Measurements from ENCODE around the gene SPOCD1.

- TF ChIP-seq NFIC (IDR thresholded peaks at IDR 0.05), result no peak
- TF ChIP-seq ZBTB7A (IDR thresholded peaks at IDR 0.05; ENCODE audit: low read depth), result no peak
- no peak for TF ChIP-seq CEBPB (IDR thresholded peaks at IDR 0.05)
- TF ChIP-seq EP300 (IDR thresholded peaks at IDR 0.05; ENCODE audit: borderline replicate concordance), result no peak
- no peak for TF ChIP-seq MAX (IDR thresholded peaks at IDR 0.05)
- TF ChIP-seq RAD21 (IDR thresholded peaks at IDR 0.05; ENCODE audit: low read depth), result no peak
- TF ChIP-seq YY1 (IDR thresholded peaks at IDR 0.05; ENCODE audit: low read depth), result no peak
Measured at GRCh38 chr1:31793086-31793485, 22.7 kb downstream of the SPOCD1 start.

All from Ishikawa (cell line).